Endothelial cell of umbilical vein (primary cell): ENCODE data around the gene FAHD1. TPM values are rescaled to one million over a fixed set of nuclear protein-coding genes. Genes with fewer than 3 reads are reported as not detected.

ENCODE experiments used
- BruUV-seq: library from RNA; stranded (reverse); fragments of 400-500 nt; replicated peaks from 2 replicates; lab custom pipeline; 2021; lab: Mats Ljungman, UMichigan
- CTCF ChIA-PET: fragments of 300-600, 350-600 bp; sonication (Branson Sonifier 250); formaldehyde crosslinking; loops from one replicate; lab custom pipeline; 2021; ENCODE audit warnings: antibody characterized with exemption, inconsistent platforms; lab: Charles Lee
- POLR2A ChIA-PET: fragments of 300-600, 350-600 bp; sonication (Branson Sonifier 250); formaldehyde crosslinking; loops from one replicate; lab custom pipeline; 2021; ENCODE audit warnings: antibody characterized with exemption, inconsistent platforms; lab: Charles Lee
- DNase-seq: peaks from one replicate; pipeline ENCODE4 v3.0.0-alpha.2; 2011; ENCODE audit warnings: low read depth, low spot score
- FAIRE-seq: peaks from 2 replicates; lab custom pipeline; 2011; peaks lifted over from hg19 to GRCh38; lab: Jason Lieb, UNC
- H2AFZ ChIP-seq: 2 replicates; pipeline ENCODE4 v1.6.0; 2012; ENCODE audit warnings: low read depth, low read length, control low read depth, inconsistent platforms
- H3K27ac ChIP-seq: 2 replicates; pipeline ENCODE4 v1.5.1; 2011; ENCODE audit warnings: low read depth, mild to moderate bottlenecking, control low read depth, low read length, moderate library complexity; ENCODE audit not compliant: insufficient read depth
- H3K27me3 ChIP-seq, 2 experiments: 2 replicates each; pipeline versions ENCODE4 v1.6.0 to v1.6.1; 2011; ENCODE audit warnings: low read length in 2 of 2, mixed read lengths in 1 of 2; ENCODE audit not compliant: control insufficient read depth in 2 of 2, insufficient read depth in 2 of 2
- H3K36me3 ChIP-seq, 2 experiments: 2 replicates in 1 of 2; 3 replicates in 1 of 2; pipeline ENCODE4 v1.5.1; 2011; ENCODE audit warnings: low read length in 2 of 2, mild to moderate bottlenecking in 1 of 2, moderate library complexity in 1 of 2; ENCODE audit not compliant: control insufficient read depth in 2 of 2, insufficient read depth in 2 of 2; ENCODE audit errors: extremely low read depth in 1 of 2
- H3K4me1 ChIP-seq: 3 replicates; pipeline ENCODE4 v1.5.1; 2011; ENCODE audit warnings: mild to moderate bottlenecking, low read length; ENCODE audit not compliant: control insufficient read depth, insufficient read depth; ENCODE audit errors: extremely low read depth
- H3K4me2 ChIP-seq: 2 replicates; pipeline ENCODE4 v1.6.1; 2011; ENCODE audit warnings: low read length, control low read depth, mixed read lengths; ENCODE audit not compliant: insufficient read depth
- H3K4me3 ChIP-seq, 3 experiments: fragments of 200-600 bp in 1 of 3; sonication (generic), shearing (Covaris generic) in 1 of 3; replicated peaks in 1 of 3; 2 replicates each; pipeline ENCODE4 v1.5.1; 2011 to 2016; ENCODE audit warnings: control low read depth in 3 of 3, low read length in 3 of 3, mild to moderate bottlenecking in 2 of 3, inconsistent platforms in 1 of 3, low read depth in 1 of 3, moderate library complexity in 1 of 3; ENCODE audit not compliant: insufficient read depth in 1 of 3
- H3K79me2 ChIP-seq: 2 replicates; pipeline ENCODE4 v1.6.0; 2012; ENCODE audit warnings: low read length, inconsistent platforms; ENCODE audit not compliant: control insufficient read depth, insufficient read depth
- H3K9ac ChIP-seq: replicated peaks from 2 replicates; pipeline ENCODE3; 2011; ENCODE audit warnings: low read length, control low read depth; ENCODE audit not compliant: insufficient read depth; ENCODE audit errors: extremely low read depth
- H3K9me1 ChIP-seq: replicated peaks from 3 replicates; pipeline ENCODE4 v1.6.0; 2011; ENCODE audit warnings: mild to moderate bottlenecking, low read length; ENCODE audit not compliant: control insufficient read depth, insufficient read depth; ENCODE audit errors: extremely low read depth
- H3K9me3 ChIP-seq: replicated peaks from 2 replicates; pipeline ENCODE4 v1.5.1; 2012; ENCODE audit warnings: low read length, inconsistent platforms; ENCODE audit not compliant: control insufficient read depth, insufficient read depth
- H4K20me1 ChIP-seq: replicated peaks from 2 replicates; pipeline ENCODE3; 2011; ENCODE audit warnings: mild to moderate bottlenecking, low read length; ENCODE audit not compliant: control insufficient read depth, insufficient read depth; ENCODE audit errors: extremely low read depth
- EZH2 ChIP-seq: IDR thresholded peaks from 2 replicates; pipeline ENCODE4 v1.6.1; 2012; ENCODE audit warnings: borderline replicate concordance, low read depth, mild to moderate bottlenecking, moderate library complexity, low read length, inconsistent platforms; ENCODE audit not compliant: severe bottlenecking
- FOS ChIP-seq: IDR thresholded peaks from 2 replicates; pipeline ENCODE4 v1.6.1; 2011; ENCODE audit warnings: mild to moderate bottlenecking, low read length, moderate library complexity, borderline replicate concordance; ENCODE audit not compliant: insufficient read depth
- GATA2 ChIP-seq: IDR thresholded peaks from 2 replicates; pipeline ENCODE4 v1.7.0; 2011; ENCODE audit warnings: low read depth, mild to moderate bottlenecking, moderate library complexity, mixed read lengths, low read length; ENCODE audit not compliant: insufficient read length, insufficient read depth
- JUN ChIP-seq: IDR thresholded peaks from 2 replicates; pipeline ENCODE4 v1.6.1; 2011; ENCODE audit warnings: borderline replicate concordance, low read depth; ENCODE audit not compliant: insufficient read length, insufficient read depth
- MYC ChIP-seq: IDR thresholded peaks from one replicate; pipeline ENCODE4 v1.6.1; 2011; ENCODE audit warnings: mild to moderate bottlenecking, low read depth, low read length
- POLR2A ChIP-seq: IDR thresholded peaks from 2 replicates; pipeline ENCODE4 v1.6.1; 2012; ENCODE audit warnings: low read depth, mild to moderate bottlenecking, control low read depth, low read length
- POLR2AphosphoS5 ChIP-seq: IDR thresholded peaks from 2 replicates; pipeline ENCODE4 v1.6.1; 2012; ENCODE audit warnings: low read depth, mild to moderate bottlenecking, control low read depth, low read length, moderate library complexity; ENCODE audit not compliant: insufficient read depth
- dilution Hi-C: fragments of 300-500 bp; cut with MboI; formaldehyde crosslinking; loops from one replicate; pipeline ENCODE4 v1.15.0; 2019; ENCODE audit warnings: low sequenced_read_pairs; ENCODE audit not compliant: extremely low pct_ligation_motif_present
- intact Hi-C: fragments of 100-400 bp; cut with micrococcal nuclease; formaldehyde crosslinking; loops from one replicate; pipeline ENCODE4 v1.10.0; 2022
- polyA plus RNA-seq, 4 experiments: library from polyadenylated mRNA; depleted of rRNA in 3 of 4; stranded (reverse) in 3 of 4; unstranded in 1 of 4; fragments of >200 nt; gene quantifications; 2 replicates each; pipeline versions ENCODE4 v1.2.1 to v1.2.3, GENCODE V29; 2011 to 2012; ENCODE audit warnings: missing spikeins in 1 of 4
- total RNA-seq: library from RNA; stranded (reverse); gene quantifications from 2 replicates; pipeline ENCODE4 v1.2.3, GENCODE V29; 2021
- TF ChIP-seq, protein P1 (sequence below): IDR thresholded peaks from 2 replicates; pipeline ENCODE4 v1.6.1; 2011; ENCODE audit not compliant: insufficient read depth, insufficient read length
- TF ChIP-seq, protein P2 (sequence below), 2 donors: IDR thresholded peaks; 1 replicate in 1 of 2; 2 replicates in 1 of 2; pipeline ENCODE4 v1.5.1; 2011; ENCODE audit warnings: low read length in 2 of 2, mild to moderate bottlenecking in 2 of 2, moderate library complexity in 2 of 2, control low read depth in 1 of 2, inconsistent platforms in 1 of 2, low read depth in 1 of 2; ENCODE audit not compliant: insufficient read depth in 1 of 2; ENCODE audit errors: extremely low read depth in 1 of 2

The FAHD1 gene
- total and polyA plus RNA-seq, 2 donors (not counting 3 experiments of a cell fraction or from before 2014, with no cell fraction given): 44.8 to 69.2 TPM

DNA sequence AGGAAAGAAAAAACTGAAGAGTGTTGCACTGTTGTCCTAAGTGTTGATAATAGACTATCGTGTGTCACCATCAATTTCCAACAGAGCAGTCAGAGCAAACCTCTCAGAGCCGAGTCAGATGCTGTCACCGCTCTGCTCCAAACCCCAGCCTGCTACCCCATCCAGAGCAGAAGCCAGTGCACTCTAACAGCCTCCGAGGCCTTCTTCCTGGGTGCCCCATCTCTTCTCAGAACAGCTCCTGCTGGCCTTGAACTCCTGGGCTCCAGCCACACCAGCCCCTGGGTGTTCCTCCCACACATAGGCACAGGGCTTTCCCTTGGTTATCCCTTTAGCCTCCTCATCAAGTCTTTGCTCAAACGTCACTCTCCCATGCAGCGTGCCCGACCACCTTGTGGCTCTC lies 24.0 kb downstream of the FAHD1 start:
- dilution Hi-C loops: no loop called here
- CTCF ChIA-PET: interaction anchor here (0.6 kb wide), 1 partner anchor 23 kb away, joined by 3 read pairs; no protein-coding TSS in a partner anchor

More for the DNA sequence above, 24.0 kb downstream of the FAHD1 start:
- Histone ChIP-seq H3K36me3 (no peaks in the 10 kb centered on the region), H3K4me2 (no peak overlapping the region), H3K4me3 (no peak overlapping the region), H3K9ac (no peak overlapping the region), H2AFZ (no peak overlapping the region), H3K27me3 (peaks cover 8 to 11% of the 10 kb centered on the region in 2 experiments), H3K27ac (no peak overlapping the region), H3K9me1 (no peaks in the 10 kb centered on the region), H3K4me1 (no peaks in the 10 kb centered on the region), H3K79me2 (no peaks in the 10 kb centered on the region), H4K20me1 (no peaks in the 10 kb centered on the region), H3K9me3 (no peaks in the 10 kb centered on the region)
- no peak for DNase-seq
- intact Hi-C loops: no loop called here
- no peak for FAIRE-seq
- POLR2A ChIA-PET: no interaction called here
- TF ChIP-seq MYC: no peak
- no peak for TF ChIP-seq JUN
- TF ChIP-seq, protein P1, sequence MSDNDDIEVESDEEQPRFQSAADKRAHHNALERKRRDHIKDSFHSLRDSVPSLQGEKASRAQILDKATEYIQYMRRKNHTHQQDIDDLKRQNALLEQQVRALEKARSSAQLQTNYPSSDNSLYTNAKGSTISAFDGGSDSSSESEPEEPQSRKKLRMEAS: no peak
- TF ChIP-seq FOS: no peak
- TF ChIP-seq POLR2AphosphoS5: no peak
- no peak for TF ChIP-seq EZH2
- TF ChIP-seq, protein P2, sequence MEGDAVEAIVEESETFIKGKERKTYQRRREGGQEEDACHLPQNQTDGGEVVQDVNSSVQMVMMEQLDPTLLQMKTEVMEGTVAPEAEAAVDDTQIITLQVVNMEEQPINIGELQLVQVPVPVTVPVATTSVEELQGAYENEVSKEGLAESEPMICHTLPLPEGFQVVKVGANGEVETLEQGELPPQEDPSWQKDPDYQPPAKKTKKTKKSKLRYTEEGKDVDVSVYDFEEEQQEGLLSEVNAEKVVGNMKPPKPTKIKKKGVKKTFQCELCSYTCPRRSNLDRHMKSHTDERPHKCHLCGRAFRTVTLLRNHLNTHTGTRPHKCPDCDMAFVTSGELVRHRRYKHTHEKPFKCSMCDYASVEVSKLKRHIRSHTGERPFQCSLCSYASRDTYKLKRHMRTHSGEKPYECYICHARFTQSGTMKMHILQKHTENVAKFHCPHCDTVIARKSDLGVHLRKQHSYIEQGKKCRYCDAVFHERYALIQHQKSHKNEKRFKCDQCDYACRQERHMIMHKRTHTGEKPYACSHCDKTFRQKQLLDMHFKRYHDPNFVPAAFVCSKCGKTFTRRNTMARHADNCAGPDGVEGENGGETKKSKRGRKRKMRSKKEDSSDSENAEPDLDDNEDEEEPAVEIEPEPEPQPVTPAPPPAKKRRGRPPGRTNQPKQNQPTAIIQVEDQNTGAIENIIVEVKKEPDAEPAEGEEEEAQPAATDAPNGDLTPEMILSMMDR (IDR thresholded peaks at IDR 0.05; ENCODE audit: extremely low read depth in 1 of 2, insufficient read depth in 1 of 2, low read depth in 1 of 2, low read length in 2 of 2): no peak
- no peak for TF ChIP-seq POLR2A
- TF ChIP-seq GATA2: no peak
- BruUV-seq: no TSS peak
